IMR-90 (cell line): ENCODE results near the gene PLBD1. TPM values are rescaled to one million over a fixed set of nuclear protein-coding genes. Genes with fewer than 3 reads are reported as not detected.

Experiments used
- ATAC-seq: fragments of 200-7000 bp; cut with Tn5 transposase; 2 replicates; pipeline ENCODE4 v1.9.1; 2020; ENCODE audit warnings: low read depth, mild to moderate bottlenecking, moderate library complexity
- BruUV-seq: library from RNA; stranded (reverse); fragments of 400-500 nt; replicated peaks from 2 replicates; lab custom pipeline; 2021; lab: Mats Ljungman, UMichigan
- CTCF ChIA-PET: fragments of 300-600 bp; formaldehyde crosslinking; extraction: SDS; loops from one replicate; lab custom pipeline; 2021; ENCODE audit warnings: antibody characterized with exemption; lab: Yijun Ruan, JAX
- POLR2A ChIA-PET: fragments of 300-600 bp; sonication (Branson Sonifier 250); formaldehyde crosslinking; loops from one replicate; lab custom pipeline; 2022; ENCODE audit warnings: antibody characterized with exemption; ENCODE audit not compliant: unreplicated experiment; lab: Charles Lee
- DNase-seq: peaks from one replicate; pipeline ENCODE4 v3.0.0; 2013
- H2AFZ ChIP-seq: replicated peaks from 2 replicates; pipeline ENCODE3; 2013; ENCODE audit warnings: low read length, mild to moderate bottlenecking; ENCODE audit not compliant: poor library complexity
- H2AK5ac ChIP-seq: 2 replicates; pipeline ENCODE4 v1.6.1; 2013; ENCODE audit warnings: low read depth, low read length, inconsistent platforms
- H2AK9ac ChIP-seq: replicated peaks from 2 replicates; pipeline ENCODE3; 2013; ENCODE audit warnings: mild to moderate bottlenecking, low read depth, low read length, moderate library complexity; ENCODE audit not compliant: poor library complexity
- H2BK120ac ChIP-seq: 2 replicates; pipeline ENCODE4 v1.6.1; 2013; ENCODE audit warnings: low read depth, low read length, inconsistent platforms
- H2BK15ac ChIP-seq: 3 replicates; pipeline ENCODE4 v1.6.1; 2013; ENCODE audit warnings: low read depth, low read length, inconsistent platforms
- H2BK20ac ChIP-seq: 2 replicates; pipeline ENCODE4 v1.6.1; 2013; ENCODE audit warnings: low read depth, mild to moderate bottlenecking, inconsistent platforms, low read length, moderate library complexity
- H2BK5ac ChIP-seq: 2 replicates; pipeline ENCODE4 v1.6.1; 2013; ENCODE audit warnings: mild to moderate bottlenecking, low read depth, low read length, inconsistent platforms; ENCODE audit not compliant: poor library complexity, severe bottlenecking
- H3K14ac ChIP-seq: replicated peaks from 2 replicates; pipeline ENCODE4 v1.6.1; 2013; ENCODE audit warnings: low read depth, low read length, inconsistent platforms
- H3K18ac ChIP-seq: 2 replicates; pipeline ENCODE4 v1.6.1; 2013; ENCODE audit warnings: low read depth, low read length, control low read depth
- H3K23ac ChIP-seq: 2 replicates; pipeline ENCODE4 v1.6.1; 2013; ENCODE audit warnings: low read depth, low read length, inconsistent platforms
- H3K27ac ChIP-seq: 2 replicates; pipeline ENCODE4 v1.5.1; 2013; ENCODE audit warnings: mild to moderate bottlenecking, control low read depth, low read length; ENCODE audit not compliant: insufficient read depth
- H3K27me3 ChIP-seq: 2 replicates; pipeline ENCODE4 v1.6.1; 2013; ENCODE audit warnings: low read length; ENCODE audit not compliant: control insufficient read depth, insufficient read depth
- H3K36me3 ChIP-seq: 2 replicates; pipeline ENCODE4 v1.6.1; 2013; ENCODE audit warnings: low read length, mixed read lengths; ENCODE audit not compliant: control insufficient read depth, insufficient read depth
- H3K4ac ChIP-seq: 2 replicates; pipeline ENCODE4 v1.6.1; 2013; ENCODE audit warnings: low read depth, low read length, inconsistent platforms
- H3K4me1 ChIP-seq: 2 replicates; pipeline ENCODE4 v1.6.1; 2013; ENCODE audit warnings: low read length, mixed read lengths; ENCODE audit not compliant: control insufficient read depth, insufficient read depth
- H3K4me2 ChIP-seq: 2 replicates; pipeline ENCODE4 v1.6.1; 2013; ENCODE audit warnings: low read depth, mild to moderate bottlenecking, control low read depth, low read length, moderate library complexity
- H3K4me3 ChIP-seq: 2 replicates; pipeline ENCODE4 v1.5.1; 2013; ENCODE audit warnings: low read depth, mild to moderate bottlenecking, control low read depth, low read length, moderate library complexity; ENCODE audit not compliant: insufficient read depth
- H3K56ac ChIP-seq: 2 replicates; pipeline ENCODE4 v1.6.1; 2013; ENCODE audit warnings: low read length, inconsistent platforms; ENCODE audit not compliant: insufficient read depth; ENCODE audit errors: extremely low read depth
- H3K79me1 ChIP-seq, 2 experiments: 2 replicates each; pipeline ENCODE4 v1.6.1; 2013; ENCODE audit warnings: low read length in 2 of 2, inconsistent platforms in 1 of 2, low read depth in 1 of 2
- H3K9ac ChIP-seq: 2 replicates; pipeline ENCODE4 v1.6.1; 2013; ENCODE audit warnings: low read depth, low read length, control low read depth
- H3K9me1 ChIP-seq: 2 replicates; pipeline ENCODE4 v1.6.1; 2013; ENCODE audit warnings: low read length, inconsistent platforms; ENCODE audit not compliant: insufficient read depth
- H3K9me3 ChIP-seq: 2 replicates; pipeline ENCODE4 v1.6.1; 2013; ENCODE audit warnings: low read length; ENCODE audit not compliant: control insufficient read depth, insufficient read depth
- H4K20me1 ChIP-seq: 2 replicates; pipeline ENCODE4 v1.6.1; 2013; ENCODE audit warnings: low read length, inconsistent platforms; ENCODE audit not compliant: insufficient read depth
- H4K5ac ChIP-seq: 2 replicates; pipeline ENCODE4 v1.6.1; 2013; ENCODE audit warnings: mild to moderate bottlenecking, low read depth, low read length, control low read depth
- H4K8ac ChIP-seq, 2 experiments: 2 replicates each; pipeline ENCODE4 v1.6.1; 2013; ENCODE audit warnings: low read depth in 2 of 2, low read length in 2 of 2, control low read depth in 1 of 2, inconsistent platforms in 1 of 2
- H4K91ac ChIP-seq: 2 replicates; pipeline ENCODE4 v1.6.1; 2013; ENCODE audit warnings: low read depth, low read length, inconsistent platforms; ENCODE audit not compliant: insufficient read depth
- FOS ChIP-seq: fragments of 150-350 bp; IDR thresholded peaks from 2 replicates; pipeline ENCODE4 v1.6.1; 2016; ENCODE audit warnings: low read depth, low read length
- MXI1 ChIP-seq: IDR thresholded peaks from 2 replicates; pipeline ENCODE4 v1.6.1; 2012; ENCODE audit warnings: low read depth, mild to moderate bottlenecking, low read length, moderate library complexity, borderline replicate concordance
- RCOR1 ChIP-seq: IDR thresholded peaks from 2 replicates; pipeline ENCODE4 v1.6.1; 2012; ENCODE audit warnings: mild to moderate bottlenecking, low read length, improper control_type of control experiment; ENCODE audit not compliant: insufficient replicate concordance
- WGBS, 2 experiments: methylation state at CpG; one replicate each; pipeline versions ENCODE4 v1.1.5 to v1.1.7; 2013; ENCODE audit warnings: missing lambda C conversion rate in 2 of 2; ENCODE audit not compliant: insufficient read length in 1 of 2; ENCODE audit errors: extremely low coverage in 2 of 2; 5-methylcytosine and 5-hydroxymethylcytosine counted together
- dilution Hi-C: fragments of 300-500 bp; cut with HindIII; formaldehyde crosslinking; loops from one replicate; pipeline ENCODE4 v1.14.3; 2018; ENCODE audit warnings: low sequenced_read_pairs; ENCODE audit not compliant: unreplicated experiment
- in situ Hi-C: fragments of 300-500 bp; cut with MboI; formaldehyde crosslinking; loops from 3 replicates; pipeline ENCODE4 v1.14.3; 2019; ENCODE audit warnings: low sequenced_read_pairs, inconsistent platforms, mixed read lengths
- intact Hi-C: fragments of 100-400 bp; cut with micrococcal nuclease; formaldehyde crosslinking; loops from 2 replicates; pipeline ENCODE4 v1.10.0; 2022
- polyA plus RNA-seq, 3 experiments: library from polyadenylated mRNA; depleted of rRNA; stranded (reverse); fragments of >200 nt; gene quantifications; 2 replicates each; pipeline ENCODE4 v1.2.3, GENCODE V29; 2012; ENCODE audit warnings: low replicate concordance in 1 of 3
- total RNA-seq: library from RNA; depleted of rRNA; stranded (reverse); fragments of >200 nt; gene quantifications from 2 replicates; pipeline ENCODE4 v1.2.3, GENCODE V29; 2012

PLBD1 gene
- total and polyA plus RNA-seq, 2 of the 4 experiments (the other 2 are of a cell fraction): under 0.01 TPM; not detected in 1

- H3K9me3 ChIP-seq: no peaks in the 10 kb centered on the region
- no peak for ATAC-seq
- no peak overlapping the region for H2BK5ac ChIP-seq
- intact Hi-C loops: no loop called here
- H3K27ac ChIP-seq: no peak overlapping the region
- TF ChIP-seq FOS (no peak), MXI1 (no peak), RCOR1 (no peak)
- no peak for DNase-seq
- dilution Hi-C loops: no loop called here
- no peaks in the 10 kb centered on the region for H4K20me1 ChIP-seq
- no peaks in the 10 kb centered on the region for H3K79me1 ChIP-seq
- no peak overlapping the region for H2AK5ac ChIP-seq
- no CpG with 5 or more reads among the region's 6 CpGs for WGBS, 2 experiments
- no peak overlapping the region for H3K14ac ChIP-seq
- no peak overlapping the region for H2BK15ac ChIP-seq
- no peaks in the 10 kb centered on the region for H3K36me3 ChIP-seq
- H3K23ac ChIP-seq: no peak overlapping the region
- no peak overlapping the region for H2AFZ ChIP-seq
- H3K56ac ChIP-seq: no peak overlapping the region
- in situ Hi-C loops: no loop called here
- BruUV-seq: no TSS peak
- no peak overlapping the region for H4K8ac ChIP-seq
- H3K18ac ChIP-seq: no peak overlapping the region
- H3K27me3 ChIP-seq: no peaks in the 10 kb centered on the region
- no peak overlapping the region for H4K5ac ChIP-seq
- no peak overlapping the region for H3K4ac ChIP-seq
- H3K9ac ChIP-seq: no peak overlapping the region
- H3K9me1 ChIP-seq: no peaks in the 10 kb centered on the region
- no peak overlapping the region for H3K4me3 ChIP-seq
- no peak overlapping the region for H4K91ac ChIP-seq
- POLR2A ChIA-PET: no interaction called here
- no peak overlapping the region for H2BK20ac ChIP-seq
- no peak overlapping the region for H2BK120ac ChIP-seq
- H3K4me1 ChIP-seq: no peaks in the 10 kb centered on the region
- no peak overlapping the region for H3K4me2 ChIP-seq
- CTCF ChIA-PET: interaction anchor here (0.7 kb wide), 1 partner anchor 1280 kb away, joined by 4 read pairs; no protein-coding TSS in a partner anchor
- H2AK9ac ChIP-seq: no peak overlapping the region
Measured at GRCh38 chr12:14548609-14549008, 19.1 kb downstream of the PLBD1 start.
